K562 (cell line): Measurements from ENCODE around the gene CGREF1. TPM values are rescaled to one million over a fixed set of nuclear protein-coding genes. Genes with fewer than 3 reads are reported as not detected.
A peak's percentile ranks its signal among the peaks of the same experiment; 100 is the strongest.

Source experiments
- ARNT ChIP-seq, 2 experiments: fragments of 450-650 bp; IDR thresholded peaks; 2 replicates each; pipeline ENCODE4 v1.6.1; 2016; ENCODE audit warnings: mild to moderate bottlenecking in 1 of 2
- ASH1L ChIP-seq: fragments of 450-650 bp; IDR thresholded peaks from 2 replicates; pipeline ENCODE4 v1.6.1; 2018; ENCODE audit warnings: borderline replicate concordance, mild to moderate bottlenecking, low read depth; ENCODE audit not compliant: partially characterized antibody
- EHMT2 ChIP-seq: fragments of 450-650 bp; IDR thresholded peaks from 2 replicates; pipeline ENCODE4 v1.6.1; 2018; ENCODE audit warnings: antibody characterized with exemption
- NFIX ChIP-seq: fragments of 250-450 bp; sonication (Bioruptor Pico); IDR thresholded peaks from 2 replicates; pipeline ENCODE4 v1.4.0; 2020; ENCODE audit warnings: low read depth, mild to moderate bottlenecking, moderate library complexity
- NONO ChIP-seq, 2 experiments: fragments of 200-400 bp in 1 of 2; fragments of 450-650 bp in 1 of 2; formaldehyde crosslinking in 1 of 2; IDR thresholded peaks; 2 replicates each; pipeline ENCODE4 v1.6.1; 2017; ENCODE audit warnings: low read depth in 2 of 2, mild to moderate bottlenecking in 2 of 2, moderate library complexity in 2 of 2, low read length in 1 of 2
- NR2C1 ChIP-seq, 2 experiments: fragments of 450-650 bp; IDR thresholded peaks; 2 replicates each; pipeline ENCODE4 v1.6.1; 2017; ENCODE audit warnings: mild to moderate bottlenecking in 2 of 2, antibody characterized with exemption in 1 of 2, inconsistent platforms in 1 of 2, missing compliant biosample characterization in 1 of 2, missing genetic modification characterization in 1 of 2
- PRPF4 ChIP-seq: fragments of 200-400 bp; formaldehyde crosslinking; IDR thresholded peaks from one replicate; pipeline ENCODE4 v1.6.1; 2017; ENCODE audit warnings: low read length, low read depth, mild to moderate bottlenecking; ENCODE audit not compliant: insufficient read depth, poor library complexity, severe bottlenecking
- RB1 ChIP-seq: fragments of 450-650 bp; IDR thresholded peaks from 2 replicates; pipeline ENCODE4 v1.6.1; 2017; ENCODE audit warnings: low read depth, mild to moderate bottlenecking
- SUPT5H ChIP-seq: fragments of 450-650 bp; IDR thresholded peaks from 2 replicates; pipeline ENCODE4 v1.6.1; 2016
- THRAP3 ChIP-seq: fragments of 450-650 bp; IDR thresholded peaks from 2 replicates; pipeline ENCODE4 v1.6.1; 2016; ENCODE audit warnings: mild to moderate bottlenecking, inconsistent platforms, borderline replicate concordance
- U2AF1 ChIP-seq: fragments of 200-400 bp; formaldehyde crosslinking; optimal IDR thresholded peaks from 2 replicates; pipeline ENCODE3; 2017; ENCODE audit warnings: mild to moderate bottlenecking, low read depth, low read length, moderate library complexity
- ZFP30 ChIP-seq: fragments of 250-450 bp; sonication (Bioruptor Pico); IDR thresholded peaks from 2 replicates; pipeline ENCODE4 v1.8.0; 2022; ENCODE audit warnings: moderate library complexity, mild to moderate bottlenecking, inconsistent platforms, borderline replicate concordance
- ZKSCAN1 ChIP-seq: fragments of 150-350 bp; IDR thresholded peaks from 2 replicates; pipeline ENCODE4 v1.6.1; 2016; ENCODE audit warnings: low read depth, low read length
- ZNF583 ChIP-seq: fragments of 250-450 bp; sonication (Bioruptor Pico); IDR thresholded peaks from 2 replicates; pipeline ENCODE4 v1.4.0; 2020
- ZNF707 ChIP-seq: fragments of 250-450 bp; sonication (Bioruptor Pico); conservative IDR thresholded peaks from 2 replicates; pipeline ENCODE4 v1.8.0; 2022; ENCODE audit warnings: inconsistent platforms, mild to moderate bottlenecking, moderate library complexity
- ZNF785 ChIP-seq: fragments of 250-450 bp; sonication (Bioruptor Pico); IDR thresholded peaks from 2 replicates; pipeline ENCODE4 v1.4.0; 2020; ENCODE audit warnings: mild to moderate bottlenecking
- polyA plus RNA-seq, 8 experiments: library from polyadenylated mRNA; depleted of rRNA in 4 of 8; stranded (reverse) in 5 of 8; unstranded in 3 of 8; fragments of >200 nt; fragmentation: Nextera tagmentation in 2 of 8; fragmentation: Illumina TruSeq in 1 of 8; extraction: Ambion mirVana in 2 of 8; extraction: Trizol in 1 of 8; gene quantifications; 2 replicates each; pipeline versions ENCODE4 v1.2.1 to v1.2.3, GENCODE V29; 2011 to 2014; ENCODE audit warnings: inconsistent platforms in 1 of 8, missing spikeins in 1 of 8
- total RNA-seq, 7 experiments: library from RNA; depleted of rRNA in 6 of 7; stranded (reverse); fragments of >200 nt in 6 of 7; fragmentation: Illumina TruSeq in 2 of 7; extraction: Trizol in 2 of 7; gene quantifications; 2 replicates each; pipeline versions ENCODE4 v1.2.1 to v1.2.3, GENCODE V29; 2011 to 2021; ENCODE audit warnings: low replicate concordance in 1 of 7
- TF ChIP-seq, protein P1 (sequence below), 2 experiments: fragments of 150-350 bp in 1 of 2; IDR thresholded peaks; 2 replicates each; pipeline ENCODE4 v1.6.1; 2012 to 2016; ENCODE audit warnings: low read depth in 2 of 2, low read length in 2 of 2, mild to moderate bottlenecking in 1 of 2, moderate library complexity in 1 of 2
- TF ChIP-seq, protein P2 (sequence below): fragments of 450-650 bp; IDR thresholded peaks from 2 replicates; pipeline ENCODE4 v1.6.1; 2014; ENCODE audit warnings: low read depth, mild to moderate bottlenecking, moderate library complexity, borderline replicate concordance
- TF ChIP-seq, protein P3 (sequence below): sonication (generic); formaldehyde crosslinking; IDR thresholded peaks from 2 replicates; pipeline ENCODE4 v1.8.1; 2023; ENCODE audit warnings: missing genetic modification reagents, mild to moderate bottlenecking, borderline replicate concordance

CGREF1 gene
- total and polyA plus RNA-seq, 9 of the 15 experiments (the other 6 are each of a cell fraction or from before 2014, with no cell fraction given) = 0.07 to 0.50 (median 0.37) TPM

DNA sequence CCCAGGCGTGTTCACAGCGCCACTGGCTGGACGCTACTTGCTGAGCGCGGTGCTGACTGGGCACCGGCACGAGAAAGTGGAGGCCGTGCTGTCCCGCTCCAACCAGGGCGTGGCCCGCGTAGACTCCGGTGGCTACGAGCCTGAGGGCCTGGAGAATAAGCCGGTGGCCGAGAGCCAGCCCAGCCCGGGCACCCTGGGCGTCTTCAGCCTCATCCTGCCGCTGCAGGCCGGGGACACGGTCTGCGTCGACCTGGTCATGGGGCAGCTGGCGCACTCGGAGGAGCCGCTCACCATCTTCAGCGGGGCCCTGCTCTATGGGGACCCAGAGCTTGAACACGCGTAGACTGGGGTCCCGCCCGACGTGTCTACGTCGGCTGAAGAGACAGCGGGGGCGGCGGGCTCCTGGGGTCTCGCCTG is 33.2 kb downstream of the CGREF1 start (continued):
- TF ChIP-seq, protein P1, sequence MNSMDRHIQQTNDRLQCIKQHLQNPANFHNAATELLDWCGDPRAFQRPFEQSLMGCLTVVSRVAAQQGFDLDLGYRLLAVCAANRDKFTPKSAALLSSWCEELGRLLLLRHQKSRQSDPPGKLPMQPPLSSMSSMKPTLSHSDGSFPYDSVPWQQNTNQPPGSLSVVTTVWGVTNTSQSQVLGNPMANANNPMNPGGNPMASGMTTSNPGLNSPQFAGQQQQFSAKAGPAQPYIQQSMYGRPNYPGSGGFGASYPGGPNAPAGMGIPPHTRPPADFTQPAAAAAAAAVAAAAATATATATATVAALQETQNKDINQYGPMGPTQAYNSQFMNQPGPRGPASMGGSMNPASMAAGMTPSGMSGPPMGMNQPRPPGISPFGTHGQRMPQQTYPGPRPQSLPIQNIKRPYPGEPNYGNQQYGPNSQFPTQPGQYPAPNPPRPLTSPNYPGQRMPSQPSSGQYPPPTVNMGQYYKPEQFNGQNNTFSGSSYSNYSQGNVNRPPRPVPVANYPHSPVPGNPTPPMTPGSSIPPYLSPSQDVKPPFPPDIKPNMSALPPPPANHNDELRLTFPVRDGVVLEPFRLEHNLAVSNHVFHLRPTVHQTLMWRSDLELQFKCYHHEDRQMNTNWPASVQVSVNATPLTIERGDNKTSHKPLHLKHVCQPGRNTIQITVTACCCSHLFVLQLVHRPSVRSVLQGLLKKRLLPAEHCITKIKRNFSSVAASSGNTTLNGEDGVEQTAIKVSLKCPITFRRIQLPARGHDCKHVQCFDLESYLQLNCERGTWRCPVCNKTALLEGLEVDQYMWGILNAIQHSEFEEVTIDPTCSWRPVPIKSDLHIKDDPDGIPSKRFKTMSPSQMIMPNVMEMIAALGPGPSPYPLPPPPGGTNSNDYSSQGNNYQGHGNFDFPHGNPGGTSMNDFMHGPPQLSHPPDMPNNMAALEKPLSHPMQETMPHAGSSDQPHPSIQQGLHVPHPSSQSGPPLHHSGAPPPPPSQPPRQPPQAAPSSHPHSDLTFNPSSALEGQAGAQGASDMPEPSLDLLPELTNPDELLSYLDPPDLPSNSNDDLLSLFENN (IDR thresholded peaks at IDR 0.05; ENCODE audit: low read depth in 2 of 2, low read length in 2 of 2) = no peak
- no peak for TF ChIP-seq PRPF4
- no peak for TF ChIP-seq THRAP3
- TF ChIP-seq U2AF1 = peak; percentile 9
- no peak for TF ChIP-seq ZNF707 (CRISPR knock-in tag)
- TF ChIP-seq, protein P2, sequence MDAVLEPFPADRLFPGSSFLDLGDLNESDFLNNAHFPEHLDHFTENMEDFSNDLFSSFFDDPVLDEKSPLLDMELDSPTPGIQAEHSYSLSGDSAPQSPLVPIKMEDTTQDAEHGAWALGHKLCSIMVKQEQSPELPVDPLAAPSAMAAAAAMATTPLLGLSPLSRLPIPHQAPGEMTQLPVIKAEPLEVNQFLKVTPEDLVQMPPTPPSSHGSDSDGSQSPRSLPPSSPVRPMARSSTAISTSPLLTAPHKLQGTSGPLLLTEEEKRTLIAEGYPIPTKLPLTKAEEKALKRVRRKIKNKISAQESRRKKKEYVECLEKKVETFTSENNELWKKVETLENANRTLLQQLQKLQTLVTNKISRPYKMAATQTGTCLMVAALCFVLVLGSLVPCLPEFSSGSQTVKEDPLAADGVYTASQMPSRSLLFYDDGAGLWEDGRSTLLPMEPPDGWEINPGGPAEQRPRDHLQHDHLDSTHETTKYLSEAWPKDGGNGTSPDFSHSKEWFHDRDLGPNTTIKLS = no peak; the same call in 1 of the 2 replicates
- no peak for TF ChIP-seq ZFP30 (CRISPR knock-in tag)
- no peak; the same call in 1 of the 2 replicates for TF ChIP-seq RB1
- no peak for TF ChIP-seq EHMT2
- TF ChIP-seq NONO (IDR thresholded peaks at IDR 0.05; ENCODE audit: low read depth in 2 of 2, low read length in 1 of 2) = no peak
- no peak for TF ChIP-seq ZNF785 (CRISPR knock-in tag)
- no peak for TF ChIP-seq ZNF583 (CRISPR knock-in tag)
- TF ChIP-seq SUPT5H = no peak
- TF ChIP-seq, protein P3, sequence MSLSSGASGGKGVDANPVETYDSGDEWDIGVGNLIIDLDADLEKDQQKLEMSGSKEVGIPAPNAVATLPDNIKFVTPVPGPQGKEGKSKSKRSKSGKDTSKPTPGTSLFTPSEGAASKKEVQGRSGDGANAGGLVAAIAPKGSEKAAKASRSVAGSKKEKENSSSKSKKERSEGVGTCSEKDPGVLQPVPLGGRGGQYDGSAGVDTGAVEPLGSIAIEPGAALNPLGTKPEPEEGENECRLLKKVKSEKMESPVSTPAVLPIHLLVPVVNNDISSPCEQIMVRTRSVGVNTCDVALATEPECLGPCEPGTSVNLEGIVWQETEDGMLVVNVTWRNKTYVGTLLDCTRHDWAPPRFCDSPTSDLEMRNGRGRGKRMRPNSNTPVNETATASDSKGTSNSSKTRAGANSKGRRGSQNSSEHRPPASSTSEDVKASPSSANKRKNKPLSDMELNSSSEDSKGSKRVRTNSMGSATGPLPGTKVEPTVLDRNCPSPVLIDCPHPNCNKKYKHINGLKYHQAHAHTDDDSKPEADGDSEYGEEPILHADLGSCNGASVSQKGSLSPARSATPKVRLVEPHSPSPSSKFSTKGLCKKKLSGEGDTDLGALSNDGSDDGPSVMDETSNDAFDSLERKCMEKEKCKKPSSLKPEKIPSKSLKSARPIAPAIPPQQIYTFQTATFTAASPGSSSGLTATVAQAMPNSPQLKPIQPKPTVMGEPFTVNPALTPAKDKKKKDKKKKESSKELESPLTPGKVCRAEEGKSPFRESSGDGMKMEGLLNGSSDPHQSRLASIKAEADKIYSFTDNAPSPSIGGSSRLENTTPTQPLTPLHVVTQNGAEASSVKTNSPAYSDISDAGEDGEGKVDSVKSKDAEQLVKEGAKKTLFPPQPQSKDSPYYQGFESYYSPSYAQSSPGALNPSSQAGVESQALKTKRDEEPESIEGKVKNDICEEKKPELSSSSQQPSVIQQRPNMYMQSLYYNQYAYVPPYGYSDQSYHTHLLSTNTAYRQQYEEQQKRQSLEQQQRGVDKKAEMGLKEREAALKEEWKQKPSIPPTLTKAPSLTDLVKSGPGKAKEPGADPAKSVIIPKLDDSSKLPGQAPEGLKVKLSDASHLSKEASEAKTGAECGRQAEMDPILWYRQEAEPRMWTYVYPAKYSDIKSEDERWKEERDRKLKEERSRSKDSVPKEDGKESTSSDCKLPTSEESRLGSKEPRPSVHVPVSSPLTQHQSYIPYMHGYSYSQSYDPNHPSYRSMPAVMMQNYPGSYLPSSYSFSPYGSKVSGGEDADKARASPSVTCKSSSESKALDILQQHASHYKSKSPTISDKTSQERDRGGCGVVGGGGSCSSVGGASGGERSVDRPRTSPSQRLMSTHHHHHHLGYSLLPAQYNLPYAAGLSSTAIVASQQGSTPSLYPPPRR = no peak
- no peak for TF ChIP-seq NFIX (CRISPR knock-in tag)
- TF ChIP-seq ASH1L = no peak
- no peak for TF ChIP-seq ARNT (IDR thresholded peaks at IDR 0.05)
- TF ChIP-seq ZKSCAN1 = no peak
- no peak for TF ChIP-seq NR2C1 (IDR thresholded peaks at IDR 0.05)
- TF ChIP-seq NR2C1 (tag; IDR thresholded peaks at IDR 0.05) = no peak
